ENCODE measurements around the gene CATSPERD.
"Not testable (repeated sequence)": the region's sequence is repeated elsewhere in the genome, so short reads cannot be mapped to it uniquely, and the experiment has no call there.

CATSPERD gene

GRCh38 chr19:5697022-5697889 lies 23.2 kb upstream of the CATSPERD start:
- DNase-seq (ENCODE audit: low read depth in 2 of 2), result no peak

GRCh38 chr19:5697890-5698634 lies 22.4 kb upstream of the CATSPERD start:
- no peak for DNase-seq (ENCODE audit: low read depth in 2 of 2)

GRCh38 chr19:5698635-5699422 lies 21.6 kb upstream of the CATSPERD start:
- no peak for DNase-seq (ENCODE audit: low read depth in 2 of 2)

GRCh38 chr19:5700455-5701092 lies 19.9 kb upstream of the CATSPERD start:
- no peak for DNase-seq (ENCODE audit: low read depth in 2 of 2)

- not testable (repeated sequence) for DNase-seq (ENCODE audit: low read depth in 2 of 2)
These were observed 18.4 kb upstream of the CATSPERD start for GRCh38 chr19:5702053-5702410.

- DNase-seq (ENCODE audit: low read depth in 2 of 2), result no peak
These were observed 16.3 kb upstream of the CATSPERD start for GRCh38 chr19:5703819-5704818.

GRCh38 chr19:5705552-5705951 lies 14.9 kb upstream of the CATSPERD start:
- DNase-seq (ENCODE audit: low read depth in 2 of 2), result no peak

GRCh38 chr19:5706876-5707573 lies 13.4 kb upstream of the CATSPERD start:
- DNase-seq (ENCODE audit: low read depth in 2 of 2), result no peak

- no peak for DNase-seq (ENCODE audit: low read depth in 2 of 2)
These were observed 12.6 kb upstream of the CATSPERD start for GRCh38 chr19:5707576-5708575.

GRCh38 chr19:5711025-5711424 lies 9.4 kb upstream of the CATSPERD start:
- no peak for DNase-seq (ENCODE audit: low read depth in 2 of 2)

GRCh38 chr19:5711713-5712161 lies 8.7 kb upstream of the CATSPERD start:
- no peak for DNase-seq (ENCODE audit: low read depth in 2 of 2)

GRCh38 chr19:5713228-5713627 lies 7.2 kb upstream of the CATSPERD start:
- DNase-seq (ENCODE audit: low read depth in 2 of 2), result no peak

- DNase-seq (ENCODE audit: low read depth in 2 of 2), result no peak
These were observed 5.6 kb upstream of the CATSPERD start for GRCh38 chr19:5714816-5715215.

GRCh38 chr19:5717215-5717935 lies 3.1 kb upstream of the CATSPERD start:
- no peak for DNase-seq (ENCODE audit: low read depth in 2 of 2)

- DNase-seq (ENCODE audit: low read depth in 2 of 2), result no peak
These were observed 2.3 kb upstream of the CATSPERD start for GRCh38 chr19:5718037-5718578.

- no peak for DNase-seq (ENCODE audit: low read depth in 2 of 2)
These were observed 1.7 kb upstream of the CATSPERD start for GRCh38 chr19:5718579-5719273.

Data from stimulated activated CD8-positive, alpha-beta memory T cell treated with anti-CD3 and anti-CD28 coated beads, Interleukin-2, amount 100 ng/mL, for 1 hour (primary cell).